CD14-positive monocyte (primary cell): Measurements from ENCODE around the gene PRSS3. TPM values are rescaled to one million over a fixed set of nuclear protein-coding genes. Genes with fewer than 3 reads are reported as not detected.
A peak's percentile ranks its signal among the peaks of the same experiment; 100 is the strongest.

Source experiments
- DNase-seq, 3 donors: peaks; one replicate each; pipeline ENCODE4 v3.0.0-alpha.2; 2011 to 2022
- H2AFZ ChIP-seq: 2 replicates; pipeline ENCODE4 v1.6.0; 2012; ENCODE audit warnings: mild to moderate bottlenecking, low read depth, low read length, inconsistent platforms; ENCODE audit not compliant: insufficient read depth, poor library complexity, severe bottlenecking
- H3K27ac ChIP-seq, 2 donors: 1 replicate in 1 of 2; 2 replicates in 1 of 2; pipeline ENCODE4 v1.5.1; 2012 to 2013; ENCODE audit warnings: low read length in 2 of 2, control low read depth in 1 of 2, inconsistent platforms in 1 of 2, low read depth in 1 of 2, mild to moderate bottlenecking in 1 of 2
- H3K27me3 ChIP-seq, 2 donors: one replicate each; pipeline versions ENCODE4 v1.6.0 to v1.6.1; 2011 to 2013; ENCODE audit warnings: low read length in 2 of 2; ENCODE audit not compliant: control insufficient read depth in 2 of 2, insufficient read depth in 2 of 2
- H3K36me3 ChIP-seq, 2 donors: replicated peaks in 1 of 2; 1 replicate in 1 of 2; 2 replicates in 1 of 2; pipeline versions ENCODE4 v1.5.1 to v1.6.1; 2012 to 2013; ENCODE audit warnings: low read length in 2 of 2, control low read depth in 1 of 2, inconsistent platforms in 1 of 2, mild to moderate bottlenecking in 1 of 2; ENCODE audit not compliant: insufficient read depth in 2 of 2, control insufficient read depth in 1 of 2
- H3K4me1 ChIP-seq, 2 donors: 1 replicate in 1 of 2; 2 replicates in 1 of 2; pipeline versions ENCODE4 v1.5.1 to v1.6.1; 2012 to 2013; ENCODE audit warnings: low read length in 2 of 2, control low read depth in 1 of 2, inconsistent platforms in 1 of 2, mild to moderate bottlenecking in 1 of 2, moderate library complexity in 1 of 2; ENCODE audit not compliant: insufficient read depth in 2 of 2, control insufficient read depth in 1 of 2
- H3K4me2 ChIP-seq: replicated peaks from 2 replicates; pipeline ENCODE3; 2012; ENCODE audit warnings: low read length, moderate library complexity, mild to moderate bottlenecking; ENCODE audit not compliant: poor library complexity, severe bottlenecking; ENCODE audit errors: extremely low read depth
- H3K4me3 ChIP-seq, 3 experiments: fragments of 200-600 bp in 1 of 3; sonication (generic) in 1 of 3; replicated peaks in 1 of 3; 1 replicate in 2 of 3; 2 replicates in 1 of 3; pipeline ENCODE4 v1.5.1; 2011 to 2013; ENCODE audit warnings: low read length in 3 of 3, mild to moderate bottlenecking in 3 of 3, control low read depth in 2 of 3, low read depth in 2 of 3, inconsistent platforms in 1 of 3, moderate library complexity in 1 of 3
- H3K79me2 ChIP-seq: 2 replicates; pipeline ENCODE4 v1.6.0; 2012; ENCODE audit warnings: mild to moderate bottlenecking, control low read depth, inconsistent platforms, low read length, moderate library complexity; ENCODE audit not compliant: insufficient read depth
- H3K9ac ChIP-seq: 2 replicates; pipeline ENCODE4 v1.6.0; 2017; ENCODE audit warnings: low read length, mild to moderate bottlenecking; ENCODE audit not compliant: insufficient read depth, poor library complexity, severe bottlenecking
- H3K9me3 ChIP-seq, 2 donors: replicated peaks in 1 of 2; 1 replicate in 1 of 2; 2 replicates in 1 of 2; pipeline versions ENCODE4 v1.5.1 to v1.6.1; 2012 to 2013; ENCODE audit warnings: low read length in 2 of 2, control low read depth in 1 of 2; ENCODE audit not compliant: control insufficient read depth in 1 of 2, insufficient read depth in 1 of 2
- H4K20me1 ChIP-seq: 2 replicates; pipeline ENCODE4 v1.6.0; 2012; ENCODE audit warnings: mild to moderate bottlenecking, low read length, control low read depth, moderate library complexity; ENCODE audit not compliant: insufficient read depth
- H3K27ac Mint-ChIP-seq, 7 donors: one replicate each; pipeline ENCODE4 v1.8.0; 2020; ENCODE audit warnings: mild to moderate bottlenecking in 7 of 7, mixed read lengths in 7 of 7, moderate library complexity in 6 of 7, inconsistent platforms in 2 of 7
- H3K27me3 Mint-ChIP-seq, 3 donors: one replicate each; pipeline ENCODE4 v1.8.0; 2021 to 2022; ENCODE audit warnings: low read depth in 3 of 3, mild to moderate bottlenecking in 3 of 3, mixed read lengths in 3 of 3, moderate library complexity in 3 of 3, inconsistent platforms in 1 of 3
- H3K36me3 Mint-ChIP-seq, 2 donors: one replicate each; pipeline ENCODE4 v1.8.0; 2020; ENCODE audit warnings: mixed read lengths in 2 of 2, inconsistent platforms in 1 of 2, mild to moderate bottlenecking in 1 of 2
- H3K4me1 Mint-ChIP-seq: one replicate; pipeline ENCODE4 v1.8.0; 2020; ENCODE audit warnings: mild to moderate bottlenecking, mixed read lengths
- H3K4me3 Mint-ChIP-seq, 2 donors: one replicate each; pipeline ENCODE4 v1.8.0; 2020; ENCODE audit warnings: mild to moderate bottlenecking in 2 of 2, mixed read lengths in 2 of 2, moderate library complexity in 1 of 2
- H3K9me3 Mint-ChIP-seq, 7 donors: one replicate each; pipeline ENCODE4 v1.8.0; 2020 to 2022; ENCODE audit warnings: mixed read lengths in 7 of 7, mild to moderate bottlenecking in 6 of 7, moderate library complexity in 6 of 7, inconsistent platforms in 2 of 7
- WGBS: methylation state at CpG from one replicate; pipeline ENCODE4 v1.1.5; 2013; ENCODE audit warnings: missing lambda C conversion rate; ENCODE audit not compliant: insufficient coverage; 5-methylcytosine and 5-hydroxymethylcytosine counted together
- intact Hi-C, 2 donors: fragments of 100-400 bp; cut with micrococcal nuclease; formaldehyde crosslinking; loops; one replicate each; pipeline versions ENCODE4 v1.15.0 to v1.15.1; 2023
- polyA plus RNA-seq, 3 donors: library from polyadenylated mRNA; depleted of rRNA in 1 of 3; unstranded in 2 of 3; stranded (reverse) in 1 of 3; fragments of 300-500 nt in 2 of 3; fragments of >200 nt in 1 of 3; fragmentation: Illumina TruSeq in 2 of 3; gene quantifications; 1 replicate in 2 of 3; 2 replicates in 1 of 3; pipeline ENCODE4 v1.2.3, GENCODE V29; 2012 to 2021
- TF ChIP-seq, protein P1 (sequence below): fragments of 200-600 bp; IDR thresholded peaks from one replicate; pipeline ENCODE4 v1.8.0; 2022; ENCODE audit warnings: antibody characterized with exemption, mild to moderate bottlenecking

The PRSS3 gene
- polyA plus RNA-seq, 3 donors = not detected

DNA sequence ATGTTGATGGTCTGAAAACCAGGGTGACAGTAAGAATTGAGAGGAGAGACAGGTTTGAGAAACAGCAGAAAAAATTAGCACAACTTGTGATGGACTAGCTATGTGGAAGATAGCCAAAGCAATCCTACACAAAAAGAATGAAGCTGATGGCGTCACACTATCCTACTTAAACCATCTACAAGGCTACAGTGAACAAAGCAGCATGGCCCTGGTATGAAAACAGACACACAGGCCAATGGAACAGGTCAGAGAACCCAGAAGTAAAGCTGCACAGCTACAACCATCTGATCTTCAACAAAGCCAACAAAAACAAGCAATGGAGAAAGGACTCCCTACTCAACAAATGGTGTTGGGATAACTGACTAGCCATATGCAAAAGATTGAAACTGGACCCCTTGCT is 14.1 kb downstream of the PRSS3 start:
- Histone ChIP-seq H2AFZ (no peak overlapping the region), H3K36me3 (no peaks in the 10 kb centered on the region), H3K4me2 (no peak overlapping the region), H3K27me3 (no peaks in the 10 kb centered on the region), H3K27ac (no peak overlapping the region), H4K20me1 (no peaks in the 10 kb centered on the region), H3K4me1 (peaks cover 8 to 14% of the 10 kb centered on the region in 2 donors), H3K4me3 (no peak overlapping the region), H3K9ac (no peak overlapping the region), H3K79me2 (peaks cover 4% of the 10 kb centered on the region), H3K9me3 (no peaks in the 10 kb centered on the region)
- intact Hi-C loops = no loop called here
- Mint-ChIP-seq H3K9me3 (peaks cover 0 to 2% (median 0%) of the 10 kb centered on the region in 7 donors), H3K36me3 (no peaks in the 10 kb centered on the region), H3K27me3 (peaks cover 0 to 4% (median 3%) of the 10 kb centered on the region in 3 donors), H3K4me3 (no peak overlapping the region), H3K4me1 (peaks cover 12% of the 10 kb centered on the region), H3K27ac (no peak overlapping the region)
- TF ChIP-seq, protein P1, sequence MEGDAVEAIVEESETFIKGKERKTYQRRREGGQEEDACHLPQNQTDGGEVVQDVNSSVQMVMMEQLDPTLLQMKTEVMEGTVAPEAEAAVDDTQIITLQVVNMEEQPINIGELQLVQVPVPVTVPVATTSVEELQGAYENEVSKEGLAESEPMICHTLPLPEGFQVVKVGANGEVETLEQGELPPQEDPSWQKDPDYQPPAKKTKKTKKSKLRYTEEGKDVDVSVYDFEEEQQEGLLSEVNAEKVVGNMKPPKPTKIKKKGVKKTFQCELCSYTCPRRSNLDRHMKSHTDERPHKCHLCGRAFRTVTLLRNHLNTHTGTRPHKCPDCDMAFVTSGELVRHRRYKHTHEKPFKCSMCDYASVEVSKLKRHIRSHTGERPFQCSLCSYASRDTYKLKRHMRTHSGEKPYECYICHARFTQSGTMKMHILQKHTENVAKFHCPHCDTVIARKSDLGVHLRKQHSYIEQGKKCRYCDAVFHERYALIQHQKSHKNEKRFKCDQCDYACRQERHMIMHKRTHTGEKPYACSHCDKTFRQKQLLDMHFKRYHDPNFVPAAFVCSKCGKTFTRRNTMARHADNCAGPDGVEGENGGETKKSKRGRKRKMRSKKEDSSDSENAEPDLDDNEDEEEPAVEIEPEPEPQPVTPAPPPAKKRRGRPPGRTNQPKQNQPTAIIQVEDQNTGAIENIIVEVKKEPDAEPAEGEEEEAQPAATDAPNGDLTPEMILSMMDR = no peak
- DNase-seq = no peak
- WGBS = 100% methylated on average over 1 of the region's 1 CpG

DNA sequence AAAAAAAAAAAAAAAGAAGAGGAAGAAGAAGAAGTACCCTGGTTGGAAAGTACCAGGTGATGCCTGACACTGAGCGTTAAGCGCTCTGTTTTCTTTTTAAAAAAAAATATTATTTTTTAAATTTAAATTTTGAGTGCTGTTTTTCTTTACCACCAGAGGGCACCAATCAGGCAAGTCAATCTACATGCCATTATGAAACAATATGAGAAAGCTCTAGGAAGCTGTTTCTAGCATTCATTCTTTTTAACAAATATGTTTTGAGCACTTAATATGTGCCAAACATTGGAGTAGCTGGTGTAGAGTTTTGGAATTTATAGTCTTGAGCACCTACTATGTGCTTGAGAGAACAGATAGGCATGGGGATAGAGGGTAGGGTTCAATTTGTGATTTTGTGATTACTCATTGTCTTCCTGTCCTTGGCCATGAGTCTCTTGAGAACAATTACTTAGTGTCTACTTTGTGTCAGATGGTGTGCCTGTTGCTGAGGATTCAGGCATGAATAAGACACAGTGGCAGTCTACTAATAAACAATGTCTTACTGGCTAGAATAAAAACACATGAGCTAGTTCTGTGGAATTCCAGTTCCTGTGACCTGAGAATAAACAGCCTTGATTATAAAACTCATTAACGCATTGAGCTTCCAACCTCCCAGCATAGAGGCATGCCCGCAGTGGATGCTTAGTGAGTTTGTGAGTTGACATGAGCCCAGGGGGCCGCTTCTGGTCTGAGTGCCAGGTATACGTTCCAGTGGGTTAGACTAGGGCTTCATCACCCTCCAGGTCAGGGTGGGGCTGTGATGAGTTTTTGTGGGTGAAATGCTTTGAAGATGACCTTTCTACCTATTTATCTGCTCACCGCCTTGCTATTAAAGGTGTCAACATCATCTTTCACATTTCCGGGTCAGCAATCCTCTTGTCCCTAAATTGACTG is 18.6 kb downstream of the PRSS3 start:
- intact Hi-C loops = loop anchor here in 1 of 2 donors (2.0 kb wide), 1 partner anchor 39 kb away; no protein-coding TSS in a partner anchor
- no peaks in the 10 kb centered on the region for H3K36me3 ChIP-seq
- peak overlapping the region in 1 of 3 experiments; percentile 91 for H3K4me3 ChIP-seq
- H3K4me3 Mint-ChIP-seq = peak overlapping the region; percentile 42 to 72
- TF ChIP-seq, protein P1 = peak; percentile 74
- 100% methylated on average over 2 of the region's 8 CpGs for WGBS
- no peaks in the 10 kb centered on the region for H4K20me1 ChIP-seq
- peaks cover 35% of the 10 kb centered on the region for H3K79me2 ChIP-seq
- peaks cover 31% of the 10 kb centered on the region for H3K4me1 Mint-ChIP-seq
- H3K4me2 ChIP-seq = peak overlapping the region; percentile 93
- H3K9me3 Mint-ChIP-seq = peaks cover 0 to 3% (median 0%) of the 10 kb centered on the region in 7 donors
- H3K27me3 Mint-ChIP-seq = peaks cover 0 to 4% (median 3%) of the 10 kb centered on the region in 3 donors
- no peaks in the 10 kb centered on the region for H3K36me3 Mint-ChIP-seq
- H2AFZ ChIP-seq = no peak overlapping the region
- peak overlapping the region; percentile 72 to 99 for H3K27ac ChIP-seq
- DNase-seq = peak; percentile 72 to 81 (median 78)
- no peaks in the 10 kb centered on the region for H3K27me3 ChIP-seq
- H3K27ac Mint-ChIP-seq = peak overlapping the region; percentile 97 to 99 (median 98)
- H3K4me1 ChIP-seq = peaks cover 26 to 38% of the 10 kb centered on the region in 2 donors
- no peaks in the 10 kb centered on the region for H3K9me3 ChIP-seq
- H3K9ac ChIP-seq = peak overlapping the region; percentile 46
